A549 treated with ZK216348 at 1 μM for 4 hours (cell line): ENCODE measurements around the gene BCAR3. TPM values are rescaled to one million over a fixed set of nuclear protein-coding genes. Genes with fewer than 3 reads are reported as not detected.

Source experiments
- total RNA-seq: library from RNA; stranded (reverse); fragments of 200-300 nt; extraction: Qiagen RNA extraction; gene quantifications from 5 replicates; pipeline ENCODE4 v1.2.3, GENCODE V29; 2022; ENCODE audit warnings: low read depth

Gene BCAR3
- 68.9 to 77.0 TPM (median 75.3 TPM) in 5 replicates for total RNA-seq

GRCh38 chr1:93681101-93681988 is at the start of gene BCAR3:
Gene BCAR3, minus strand, starts transcription at chr1:93681837. Its CDS starts 6,907 bp downstream, at chr1:93674930.

Other genes with a start within 250 kb of the BCAR3 start
- 11.7 to 26.1 TPM (median 23.9 TPM) in 5 replicates for gene FNBP1L, start 233.7 kb downstream of the BCAR3 start, total RNA-seq
- 35.9 to 63.0 TPM (median 41.4 TPM) in 5 replicates for gene DNTTIP2, start 197.4 kb upstream of the BCAR3 start, total RNA-seq
- gene GCLM, start 227.6 kb upstream of the BCAR3 start, total RNA-seq, result 90.8 to 110 TPM (median 99.7 TPM) in 5 replicates